WTC11 (cell line): ENCODE results near the gene CEP131. TPM values are rescaled to one million over a fixed set of nuclear protein-coding genes. Genes with fewer than 3 reads are reported as not detected.

ENCODE experiments used
- ATAC-seq: fragments of 200-7000 bp; cut with Tn5 transposase; 2 replicates; pipeline ENCODE4 v1.10.0; 2021; ENCODE audit warnings: mild to moderate bottlenecking, moderate library complexity
- CTCF ChIA-PET: fragments of 300-600 bp; sonication (Branson Sonifier 250); formaldehyde crosslinking; loops from one replicate; lab custom pipeline; 2021; ENCODE audit warnings: antibody characterized with exemption; lab: Charles Lee
- POLR2A ChIA-PET: fragments of 350-600 bp; sonication (Branson Sonifier 250); formaldehyde crosslinking; loops from one replicate; lab custom pipeline; 2021; ENCODE audit warnings: antibody characterized with exemption; lab: Charles Lee
- DNase-seq: peaks from one replicate; pipeline ENCODE4 v3.0.0; 2021; ENCODE audit warnings: low spot score
- H3K27ac Mint-ChIP-seq: 2 replicates; pipeline ENCODE4 v1.8.0; 2021; ENCODE audit warnings: mixed read lengths
- H3K27me3 Mint-ChIP-seq: 2 replicates; pipeline ENCODE4 v1.8.0; 2021; ENCODE audit warnings: low read depth, mild to moderate bottlenecking, moderate library complexity, mixed read lengths
- H3K36me3 Mint-ChIP-seq: 2 replicates; pipeline ENCODE4 v1.8.0; 2021; ENCODE audit warnings: mixed read lengths
- H3K4me1 Mint-ChIP-seq: 2 replicates; pipeline ENCODE4 v1.8.0; 2022; ENCODE audit warnings: mixed read lengths
- H3K4me3 Mint-ChIP-seq: 2 replicates; pipeline ENCODE4 v1.8.0; 2021; ENCODE audit warnings: mild to moderate bottlenecking, moderate library complexity, mixed read lengths
- H3K9me3 Mint-ChIP-seq: 2 replicates; pipeline ENCODE4 v1.8.0; 2021; ENCODE audit warnings: mixed read lengths
- ATF1 ChIP-seq: sonication (generic); formaldehyde crosslinking; IDR thresholded peaks from 2 replicates; pipeline ENCODE4 v1.8.1; 2023; ENCODE audit warnings: mild to moderate bottlenecking, moderate library complexity, missing genetic modification reagents
- CBFB ChIP-seq: sonication (generic); formaldehyde crosslinking; IDR thresholded peaks from 2 replicates; pipeline ENCODE4 v1.8.1; 2022; ENCODE audit warnings: mild to moderate bottlenecking, low read depth, missing genetic modification reagents
- GRHL2 ChIP-seq: fragments of 250-450 bp; sonication (Bioruptor Pico); IDR thresholded peaks from 2 replicates; pipeline ENCODE4 v1.8.0; 2022; ENCODE audit warnings: mild to moderate bottlenecking, moderate library complexity; ENCODE audit not compliant: insufficient replicate concordance, severe bottlenecking
- NFATC4 ChIP-seq: fragments of 250-450 bp; sonication (Bioruptor Pico); IDR thresholded peaks from 2 replicates; pipeline ENCODE4 v1.9.0; 2021; ENCODE audit warnings: mild to moderate bottlenecking
- ZNF232 ChIP-seq: sonication (generic); formaldehyde crosslinking; IDR thresholded peaks from 2 replicates; pipeline ENCODE4 v1.8.0; 2022; ENCODE audit warnings: mild to moderate bottlenecking, missing genetic modification reagents
- total RNA-seq: library from RNA; stranded (reverse); gene quantifications from 3 replicates; pipeline ENCODE4 v1.2.3, GENCODE V29; 2021
- TF ChIP-seq, protein P1 (sequence below): sonication (generic); formaldehyde crosslinking; IDR thresholded peaks from 2 replicates; pipeline ENCODE4 v1.8.0; 2023; ENCODE audit warnings: missing genetic modification reagents, mild to moderate bottlenecking, borderline replicate concordance
- TF ChIP-seq, protein P2 (sequence below): sonication (generic); formaldehyde crosslinking; IDR thresholded peaks from 2 replicates; pipeline ENCODE4 v1.8.1; 2022; ENCODE audit warnings: low read depth, mild to moderate bottlenecking, moderate library complexity, missing genetic modification reagents, borderline replicate concordance
- TF ChIP-seq, protein P3 (sequence below): sonication (generic); formaldehyde crosslinking; IDR thresholded peaks from 2 replicates; pipeline ENCODE4 v1.8.0; 2023; ENCODE audit warnings: mild to moderate bottlenecking, missing genetic modification reagents
- TF ChIP-seq, protein P4 (sequence below): sonication (generic); formaldehyde crosslinking; IDR thresholded peaks from 2 replicates; pipeline ENCODE4 v1.8.1; 2023; ENCODE audit warnings: mild to moderate bottlenecking, missing genetic modification reagents, borderline replicate concordance
- TF ChIP-seq, protein P5 (sequence below): sonication (generic); formaldehyde crosslinking; IDR thresholded peaks from 2 replicates; pipeline ENCODE4 v1.8.1; 2022; ENCODE audit warnings: mild to moderate bottlenecking, moderate library complexity, missing genetic modification reagents
- TF ChIP-seq, protein P6 (sequence below): fragments of 250-450 bp; sonication (Bioruptor Pico); IDR thresholded peaks from 2 replicates; pipeline ENCODE4 v1.9.0; 2021; ENCODE audit warnings: mild to moderate bottlenecking
- TF ChIP-seq, protein P7 (sequence below): sonication (generic); formaldehyde crosslinking; IDR thresholded peaks from 2 replicates; pipeline ENCODE4 v1.8.1; 2022; ENCODE audit warnings: low read depth, missing genetic modification reagents, borderline replicate concordance
- TF ChIP-seq, protein P8 (sequence below): sonication (generic); formaldehyde crosslinking; IDR thresholded peaks from 2 replicates; pipeline ENCODE4 v1.8.1; 2023; ENCODE audit warnings: mild to moderate bottlenecking, moderate library complexity, missing genetic modification reagents
- TF ChIP-seq, protein P9 (sequence below): sonication (generic); formaldehyde crosslinking; IDR thresholded peaks from 2 replicates; pipeline ENCODE4 v1.8.0; 2022; ENCODE audit warnings: mild to moderate bottlenecking, missing genetic modification reagents

The CEP131 gene
- total RNA-seq, 1 experiment from 2014 or later: 35.2 TPM

DNA sequence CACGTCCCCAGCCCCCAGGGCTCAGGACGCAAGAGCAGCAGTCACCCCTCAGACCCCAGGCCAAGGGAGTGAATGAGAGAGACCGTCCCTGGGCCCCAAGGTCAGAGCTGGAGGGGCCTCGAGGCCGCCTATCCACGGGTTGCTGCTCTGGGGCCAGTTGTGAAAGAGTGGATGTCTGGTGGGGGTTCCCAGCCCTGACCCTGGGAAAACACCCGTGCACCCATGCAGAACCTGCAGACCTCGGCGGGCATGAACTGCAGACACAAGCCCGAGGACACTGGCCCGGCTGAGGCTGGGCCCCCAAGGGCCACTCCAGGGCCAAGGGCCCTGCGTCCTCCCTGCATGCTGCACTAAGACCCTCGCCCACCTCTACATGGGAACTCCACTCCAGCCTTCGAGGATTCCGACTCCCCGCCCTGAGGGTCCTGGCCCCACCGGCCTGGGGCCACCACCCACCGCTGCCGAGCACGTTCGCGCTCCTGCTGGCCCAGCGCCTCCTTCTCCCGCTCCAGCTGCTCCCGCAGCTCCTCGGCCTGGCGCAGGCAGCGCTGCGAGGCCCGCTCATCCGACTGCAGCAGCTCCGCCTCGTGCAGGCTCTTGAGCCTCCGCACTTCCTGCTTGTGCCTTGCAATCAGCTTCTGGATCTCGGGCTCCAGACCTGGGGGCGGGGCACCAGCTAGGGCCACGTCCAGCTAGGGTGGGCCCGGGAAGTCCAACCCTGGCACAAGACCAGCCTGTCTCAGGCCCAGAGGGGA is 29.1 kb downstream of the CEP131 start:
- CTCF ChIA-PET: interaction anchor here (1.5 kb wide), 1 partner anchor 45 kb away, joined by 3 read pairs; the partner anchor contains the start of genes NDUFAF8 and TEPSIN
- H3K36me3 Mint-ChIP-seq: peaks cover 2% of the 10 kb centered on the region; the same call in 1 of the 2 replicates
- H3K4me3 Mint-ChIP-seq: no peak overlapping the region
- no peaks in the 10 kb centered on the region for H3K4me1 Mint-ChIP-seq
- H3K27ac Mint-ChIP-seq: no peak overlapping the region
- no peaks in the 10 kb centered on the region for H3K27me3 Mint-ChIP-seq
- no peaks in the 10 kb centered on the region for H3K9me3 Mint-ChIP-seq
- DNase-seq (no peak), ATAC-seq (no peak)
- POLR2A ChIA-PET: no interaction called here
- TF ChIP-seq, protein P1, sequence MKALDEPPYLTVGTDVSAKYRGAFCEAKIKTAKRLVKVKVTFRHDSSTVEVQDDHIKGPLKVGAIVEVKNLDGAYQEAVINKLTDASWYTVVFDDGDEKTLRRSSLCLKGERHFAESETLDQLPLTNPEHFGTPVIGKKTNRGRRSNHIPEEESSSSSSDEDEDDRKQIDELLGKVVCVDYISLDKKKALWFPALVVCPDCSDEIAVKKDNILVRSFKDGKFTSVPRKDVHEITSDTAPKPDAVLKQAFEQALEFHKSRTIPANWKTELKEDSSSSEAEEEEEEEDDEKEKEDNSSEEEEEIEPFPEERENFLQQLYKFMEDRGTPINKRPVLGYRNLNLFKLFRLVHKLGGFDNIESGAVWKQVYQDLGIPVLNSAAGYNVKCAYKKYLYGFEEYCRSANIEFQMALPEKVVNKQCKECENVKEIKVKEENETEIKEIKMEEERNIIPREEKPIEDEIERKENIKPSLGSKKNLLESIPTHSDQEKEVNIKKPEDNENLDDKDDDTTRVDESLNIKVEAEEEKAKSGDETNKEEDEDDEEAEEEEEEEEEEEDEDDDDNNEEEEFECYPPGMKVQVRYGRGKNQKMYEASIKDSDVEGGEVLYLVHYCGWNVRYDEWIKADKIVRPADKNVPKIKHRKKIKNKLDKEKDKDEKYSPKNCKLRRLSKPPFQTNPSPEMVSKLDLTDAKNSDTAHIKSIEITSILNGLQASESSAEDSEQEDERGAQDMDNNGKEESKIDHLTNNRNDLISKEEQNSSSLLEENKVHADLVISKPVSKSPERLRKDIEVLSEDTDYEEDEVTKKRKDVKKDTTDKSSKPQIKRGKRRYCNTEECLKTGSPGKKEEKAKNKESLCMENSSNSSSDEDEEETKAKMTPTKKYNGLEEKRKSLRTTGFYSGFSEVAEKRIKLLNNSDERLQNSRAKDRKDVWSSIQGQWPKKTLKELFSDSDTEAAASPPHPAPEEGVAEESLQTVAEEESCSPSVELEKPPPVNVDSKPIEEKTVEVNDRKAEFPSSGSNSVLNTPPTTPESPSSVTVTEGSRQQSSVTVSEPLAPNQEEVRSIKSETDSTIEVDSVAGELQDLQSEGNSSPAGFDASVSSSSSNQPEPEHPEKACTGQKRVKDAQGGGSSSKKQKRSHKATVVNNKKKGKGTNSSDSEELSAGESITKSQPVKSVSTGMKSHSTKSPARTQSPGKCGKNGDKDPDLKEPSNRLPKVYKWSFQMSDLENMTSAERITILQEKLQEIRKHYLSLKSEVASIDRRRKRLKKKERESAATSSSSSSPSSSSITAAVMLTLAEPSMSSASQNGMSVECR (CRISPR knock-in tag): no peak
- TF ChIP-seq NFATC4 (CRISPR knock-in tag) (no peak), CBFB (no peak), GRHL2 (no peak), ZNF232 (CRISPR knock-in tag) (no peak), ATF1 (CRISPR knock-in tag) (no peak)
- TF ChIP-seq, protein P2, sequence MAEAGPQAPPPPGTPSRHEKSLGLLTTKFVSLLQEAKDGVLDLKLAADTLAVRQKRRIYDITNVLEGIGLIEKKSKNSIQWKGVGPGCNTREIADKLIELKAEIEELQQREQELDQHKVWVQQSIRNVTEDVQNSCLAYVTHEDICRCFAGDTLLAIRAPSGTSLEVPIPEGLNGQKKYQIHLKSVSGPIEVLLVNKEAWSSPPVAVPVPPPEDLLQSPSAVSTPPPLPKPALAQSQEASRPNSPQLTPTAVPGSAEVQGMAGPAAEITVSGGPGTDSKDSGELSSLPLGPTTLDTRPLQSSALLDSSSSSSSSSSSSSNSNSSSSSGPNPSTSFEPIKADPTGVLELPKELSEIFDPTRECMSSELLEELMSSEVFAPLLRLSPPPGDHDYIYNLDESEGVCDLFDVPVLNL (CRISPR knock-in tag): no peak
- TF ChIP-seq, protein P3, sequence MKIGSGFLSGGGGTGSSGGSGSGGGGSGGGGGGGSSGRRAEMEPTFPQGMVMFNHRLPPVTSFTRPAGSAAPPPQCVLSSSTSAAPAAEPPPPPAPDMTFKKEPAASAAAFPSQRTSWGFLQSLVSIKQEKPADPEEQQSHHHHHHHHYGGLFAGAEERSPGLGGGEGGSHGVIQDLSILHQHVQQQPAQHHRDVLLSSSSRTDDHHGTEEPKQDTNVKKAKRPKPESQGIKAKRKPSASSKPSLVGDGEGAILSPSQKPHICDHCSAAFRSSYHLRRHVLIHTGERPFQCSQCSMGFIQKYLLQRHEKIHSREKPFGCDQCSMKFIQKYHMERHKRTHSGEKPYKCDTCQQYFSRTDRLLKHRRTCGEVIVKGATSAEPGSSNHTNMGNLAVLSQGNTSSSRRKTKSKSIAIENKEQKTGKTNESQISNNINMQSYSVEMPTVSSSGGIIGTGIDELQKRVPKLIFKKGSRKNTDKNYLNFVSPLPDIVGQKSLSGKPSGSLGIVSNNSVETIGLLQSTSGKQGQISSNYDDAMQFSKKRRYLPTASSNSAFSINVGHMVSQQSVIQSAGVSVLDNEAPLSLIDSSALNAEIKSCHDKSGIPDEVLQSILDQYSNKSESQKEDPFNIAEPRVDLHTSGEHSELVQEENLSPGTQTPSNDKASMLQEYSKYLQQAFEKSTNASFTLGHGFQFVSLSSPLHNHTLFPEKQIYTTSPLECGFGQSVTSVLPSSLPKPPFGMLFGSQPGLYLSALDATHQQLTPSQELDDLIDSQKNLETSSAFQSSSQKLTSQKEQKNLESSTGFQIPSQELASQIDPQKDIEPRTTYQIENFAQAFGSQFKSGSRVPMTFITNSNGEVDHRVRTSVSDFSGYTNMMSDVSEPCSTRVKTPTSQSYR (CRISPR knock-in tag): no peak
- TF ChIP-seq, protein P4, sequence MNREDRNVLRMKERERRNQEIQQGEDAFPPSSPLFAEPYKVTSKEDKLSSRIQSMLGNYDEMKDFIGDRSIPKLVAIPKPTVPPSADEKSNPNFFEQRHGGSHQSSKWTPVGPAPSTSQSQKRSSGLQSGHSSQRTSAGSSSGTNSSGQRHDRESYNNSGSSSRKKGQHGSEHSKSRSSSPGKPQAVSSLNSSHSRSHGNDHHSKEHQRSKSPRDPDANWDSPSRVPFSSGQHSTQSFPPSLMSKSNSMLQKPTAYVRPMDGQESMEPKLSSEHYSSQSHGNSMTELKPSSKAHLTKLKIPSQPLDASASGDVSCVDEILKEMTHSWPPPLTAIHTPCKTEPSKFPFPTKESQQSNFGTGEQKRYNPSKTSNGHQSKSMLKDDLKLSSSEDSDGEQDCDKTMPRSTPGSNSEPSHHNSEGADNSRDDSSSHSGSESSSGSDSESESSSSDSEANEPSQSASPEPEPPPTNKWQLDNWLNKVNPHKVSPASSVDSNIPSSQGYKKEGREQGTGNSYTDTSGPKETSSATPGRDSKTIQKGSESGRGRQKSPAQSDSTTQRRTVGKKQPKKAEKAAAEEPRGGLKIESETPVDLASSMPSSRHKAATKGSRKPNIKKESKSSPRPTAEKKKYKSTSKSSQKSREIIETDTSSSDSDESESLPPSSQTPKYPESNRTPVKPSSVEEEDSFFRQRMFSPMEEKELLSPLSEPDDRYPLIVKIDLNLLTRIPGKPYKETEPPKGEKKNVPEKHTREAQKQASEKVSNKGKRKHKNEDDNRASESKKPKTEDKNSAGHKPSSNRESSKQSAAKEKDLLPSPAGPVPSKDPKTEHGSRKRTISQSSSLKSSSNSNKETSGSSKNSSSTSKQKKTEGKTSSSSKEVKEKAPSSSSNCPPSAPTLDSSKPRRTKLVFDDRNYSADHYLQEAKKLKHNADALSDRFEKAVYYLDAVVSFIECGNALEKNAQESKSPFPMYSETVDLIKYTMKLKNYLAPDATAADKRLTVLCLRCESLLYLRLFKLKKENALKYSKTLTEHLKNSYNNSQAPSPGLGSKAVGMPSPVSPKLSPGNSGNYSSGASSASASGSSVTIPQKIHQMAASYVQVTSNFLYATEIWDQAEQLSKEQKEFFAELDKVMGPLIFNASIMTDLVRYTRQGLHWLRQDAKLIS (CRISPR knock-in tag): no peak
- TF ChIP-seq, protein P5, sequence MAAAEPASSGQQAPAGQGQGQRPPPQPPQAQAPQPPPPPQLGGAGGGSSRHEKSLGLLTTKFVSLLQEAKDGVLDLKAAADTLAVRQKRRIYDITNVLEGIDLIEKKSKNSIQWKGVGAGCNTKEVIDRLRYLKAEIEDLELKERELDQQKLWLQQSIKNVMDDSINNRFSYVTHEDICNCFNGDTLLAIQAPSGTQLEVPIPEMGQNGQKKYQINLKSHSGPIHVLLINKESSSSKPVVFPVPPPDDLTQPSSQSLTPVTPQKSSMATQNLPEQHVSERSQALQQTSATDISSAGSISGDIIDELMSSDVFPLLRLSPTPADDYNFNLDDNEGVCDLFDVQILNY (CRISPR knock-in tag): no peak
- TF ChIP-seq, protein P6, sequence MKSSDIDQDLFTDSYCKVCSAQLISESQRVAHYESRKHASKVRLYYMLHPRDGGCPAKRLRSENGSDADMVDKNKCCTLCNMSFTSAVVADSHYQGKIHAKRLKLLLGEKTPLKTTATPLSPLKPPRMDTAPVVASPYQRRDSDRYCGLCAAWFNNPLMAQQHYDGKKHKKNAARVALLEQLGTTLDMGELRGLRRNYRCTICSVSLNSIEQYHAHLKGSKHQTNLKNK (CRISPR knock-in tag): no peak
- TF ChIP-seq, protein P7, sequence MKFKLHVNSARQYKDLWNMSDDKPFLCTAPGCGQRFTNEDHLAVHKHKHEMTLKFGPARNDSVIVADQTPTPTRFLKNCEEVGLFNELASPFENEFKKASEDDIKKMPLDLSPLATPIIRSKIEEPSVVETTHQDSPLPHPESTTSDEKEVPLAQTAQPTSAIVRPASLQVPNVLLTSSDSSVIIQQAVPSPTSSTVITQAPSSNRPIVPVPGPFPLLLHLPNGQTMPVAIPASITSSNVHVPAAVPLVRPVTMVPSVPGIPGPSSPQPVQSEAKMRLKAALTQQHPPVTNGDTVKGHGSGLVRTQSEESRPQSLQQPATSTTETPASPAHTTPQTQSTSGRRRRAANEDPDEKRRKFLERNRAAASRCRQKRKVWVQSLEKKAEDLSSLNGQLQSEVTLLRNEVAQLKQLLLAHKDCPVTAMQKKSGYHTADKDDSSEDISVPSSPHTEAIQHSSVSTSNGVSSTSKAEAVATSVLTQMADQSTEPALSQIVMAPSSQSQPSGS (CRISPR knock-in tag): no peak
- TF ChIP-seq, protein P8, sequence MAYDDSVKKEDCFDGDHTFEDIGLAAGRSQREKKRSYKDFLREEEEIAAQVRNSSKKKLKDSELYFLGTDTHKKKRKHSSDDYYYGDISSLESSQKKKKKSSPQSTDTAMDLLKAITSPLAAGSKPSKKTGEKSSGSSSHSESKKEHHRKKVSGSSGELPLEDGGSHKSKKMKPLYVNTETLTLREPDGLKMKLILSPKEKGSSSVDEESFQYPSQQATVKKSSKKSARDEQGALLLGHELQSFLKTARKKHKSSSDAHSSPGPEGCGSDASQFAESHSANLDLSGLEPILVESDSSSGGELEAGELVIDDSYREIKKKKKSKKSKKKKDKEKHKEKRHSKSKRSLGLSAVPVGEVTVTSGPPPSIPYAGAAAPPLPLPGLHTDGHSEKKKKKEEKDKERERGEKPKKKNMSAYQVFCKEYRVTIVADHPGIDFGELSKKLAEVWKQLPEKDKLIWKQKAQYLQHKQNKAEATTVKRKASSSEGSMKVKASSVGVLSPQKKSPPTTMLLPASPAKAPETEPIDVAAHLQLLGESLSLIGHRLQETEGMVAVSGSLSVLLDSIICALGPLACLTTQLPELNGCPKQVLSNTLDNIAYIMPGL (CRISPR knock-in tag): no peak
- TF ChIP-seq, protein P9, sequence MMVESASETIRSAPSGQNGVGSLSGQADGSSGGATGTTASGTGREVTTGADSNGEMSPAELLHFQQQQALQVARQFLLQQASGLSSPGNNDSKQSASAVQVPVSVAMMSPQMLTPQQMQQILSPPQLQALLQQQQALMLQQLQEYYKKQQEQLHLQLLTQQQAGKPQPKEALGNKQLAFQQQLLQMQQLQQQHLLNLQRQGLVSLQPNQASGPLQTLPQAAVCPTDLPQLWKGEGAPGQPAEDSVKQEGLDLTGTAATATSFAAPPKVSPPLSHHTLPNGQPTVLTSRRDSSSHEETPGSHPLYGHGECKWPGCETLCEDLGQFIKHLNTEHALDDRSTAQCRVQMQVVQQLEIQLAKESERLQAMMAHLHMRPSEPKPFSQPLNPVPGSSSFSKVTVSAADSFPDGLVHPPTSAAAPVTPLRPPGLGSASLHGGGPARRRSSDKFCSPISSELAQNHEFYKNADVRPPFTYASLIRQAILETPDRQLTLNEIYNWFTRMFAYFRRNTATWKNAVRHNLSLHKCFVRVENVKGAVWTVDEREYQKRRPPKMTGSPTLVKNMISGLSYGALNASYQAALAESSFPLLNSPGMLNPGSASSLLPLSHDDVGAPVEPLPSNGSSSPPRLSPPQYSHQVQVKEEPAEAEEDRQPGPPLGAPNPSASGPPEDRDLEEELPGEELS (CRISPR knock-in tag): no peak
